ENCODE results near the gene NLGN3.

DNA sequence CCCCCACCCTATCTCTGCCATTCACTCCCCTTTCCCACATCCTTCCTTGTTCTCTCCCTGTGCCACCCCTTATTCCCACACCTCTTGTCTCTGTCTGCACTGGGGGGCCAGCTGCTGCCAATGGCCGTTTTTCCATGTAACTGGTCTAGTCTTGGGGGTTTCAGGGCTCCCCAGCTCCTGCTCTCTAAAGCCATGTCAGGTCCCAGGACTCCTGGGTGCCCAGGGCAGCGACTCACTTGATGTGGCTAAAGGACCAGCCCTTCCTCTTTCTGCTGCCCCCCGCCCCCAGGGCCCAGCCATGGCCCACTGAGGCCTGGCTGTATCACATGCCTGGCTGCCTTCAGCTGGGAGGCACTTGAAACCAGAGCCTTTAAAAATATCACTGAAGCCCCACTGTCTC lies 10.0 kb downstream of the NLGN3 start:
- TF ChIP-seq, protein P1, sequence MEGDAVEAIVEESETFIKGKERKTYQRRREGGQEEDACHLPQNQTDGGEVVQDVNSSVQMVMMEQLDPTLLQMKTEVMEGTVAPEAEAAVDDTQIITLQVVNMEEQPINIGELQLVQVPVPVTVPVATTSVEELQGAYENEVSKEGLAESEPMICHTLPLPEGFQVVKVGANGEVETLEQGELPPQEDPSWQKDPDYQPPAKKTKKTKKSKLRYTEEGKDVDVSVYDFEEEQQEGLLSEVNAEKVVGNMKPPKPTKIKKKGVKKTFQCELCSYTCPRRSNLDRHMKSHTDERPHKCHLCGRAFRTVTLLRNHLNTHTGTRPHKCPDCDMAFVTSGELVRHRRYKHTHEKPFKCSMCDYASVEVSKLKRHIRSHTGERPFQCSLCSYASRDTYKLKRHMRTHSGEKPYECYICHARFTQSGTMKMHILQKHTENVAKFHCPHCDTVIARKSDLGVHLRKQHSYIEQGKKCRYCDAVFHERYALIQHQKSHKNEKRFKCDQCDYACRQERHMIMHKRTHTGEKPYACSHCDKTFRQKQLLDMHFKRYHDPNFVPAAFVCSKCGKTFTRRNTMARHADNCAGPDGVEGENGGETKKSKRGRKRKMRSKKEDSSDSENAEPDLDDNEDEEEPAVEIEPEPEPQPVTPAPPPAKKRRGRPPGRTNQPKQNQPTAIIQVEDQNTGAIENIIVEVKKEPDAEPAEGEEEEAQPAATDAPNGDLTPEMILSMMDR (IDR thresholded peaks at IDR 0.05), result no peak
- no peak for TF ChIP-seq POLR2A (IDR thresholded peaks at IDR 0.05)

Data from lower leg skin (tissue), 3 donors.